Ascending aorta (tissue), 2 donors: ENCODE results near the gene CNTN5. TPM values are rescaled to one million over a fixed set of nuclear protein-coding genes. Genes with fewer than 3 reads are reported as not detected.

Experiments
- DNase-seq, 2 donors: peaks; one replicate each; pipeline ENCODE4 v3.0.0-alpha.2; 2019; ENCODE audit warnings: low spot score in 2 of 2
- H3K27ac ChIP-seq, 2 donors: fragments of 200-600 bp; sonication (generic); one replicate each; pipeline ENCODE4 v1.5.1; 2016 to 2017; ENCODE audit warnings: mild to moderate bottlenecking in 1 of 2
- H3K27me3 ChIP-seq: fragments of 200-600 bp; sonication (generic); one replicate; pipeline ENCODE4 v1.5.1; 2017
- H3K36me3 ChIP-seq, 2 donors: fragments of 200-600 bp; sonication (generic); one replicate each; pipeline ENCODE4 v1.5.1; 2016
- H3K4me1 ChIP-seq, 2 donors: fragments of 200-600 bp; sonication (generic); one replicate each; pipeline ENCODE4 v1.5.1; 2016 to 2017; ENCODE audit warnings: mild to moderate bottlenecking in 1 of 2
- H3K4me3 ChIP-seq, 2 donors: fragments of 200-600 bp; sonication (generic); one replicate each; pipeline ENCODE4 v1.5.1; 2016 to 2017; ENCODE audit warnings: mild to moderate bottlenecking in 1 of 2
- H3K9me3 ChIP-seq, 2 donors: fragments of 200-600 bp; sonication (generic); one replicate each; pipeline ENCODE4 v1.5.1; 2016
- CTCF ChIP-seq, 3 experiments: fragments of 200-600 bp in 2 of 3; fragments of 450-650 bp in 1 of 3; sonication (generic) in 2 of 3; IDR thresholded peaks; one replicate each; pipeline ENCODE4 v1.5.1; 2016 to 2019; ENCODE audit warnings: antibody characterized with exemption in 3 of 3, mild to moderate bottlenecking in 1 of 3, moderate library complexity in 1 of 3
- intact Hi-C: fragments of 100-400 bp; cut with DNase I; formaldehyde crosslinking; loops from one replicate; pipeline ENCODE4 v1.15.1; 2023
- total RNA-seq: library from RNA; depleted of rRNA; stranded (reverse); fragments of >200 nt; gene quantifications from one replicate; pipeline ENCODE4 v1.1.0, GENCODE V29; 2016

Gene CNTN5
- total RNA-seq, 1 donor from 2014 or later = 3.6 TPM

- Histone ChIP-seq H3K36me3 (no peaks in the 10 kb centered on the region), H3K4me1 (no peaks in the 10 kb centered on the region), H3K27me3 (no peaks in the 10 kb centered on the region), H3K27ac (no peak overlapping the region), H3K4me3 (no peak overlapping the region), H3K9me3 (no peaks in the 10 kb centered on the region)
- no peak for DNase-seq
- intact Hi-C loops = no loop called here
- no peak for TF ChIP-seq CTCF (IDR thresholded peaks at IDR 0.05)
Measured at GRCh38 chr11:100338144-100338840, 1317.5 kb downstream of the CNTN5 start.

- no peaks in the 10 kb centered on the region for H3K9me3 ChIP-seq
- intact Hi-C loops = no loop called here
- no peaks in the 10 kb centered on the region for H3K27me3 ChIP-seq
- no peak overlapping the region for H3K4me3 ChIP-seq
- no peak for DNase-seq
- H3K4me1 ChIP-seq = no peaks in the 10 kb centered on the region
- H3K27ac ChIP-seq = no peak overlapping the region
- no peaks in the 10 kb centered on the region for H3K36me3 ChIP-seq
- no peak for TF ChIP-seq CTCF (IDR thresholded peaks at IDR 0.05)
Measured at GRCh38 chr11:100340466-100341319, 1319.9 kb downstream of the CNTN5 start.

- Histone ChIP-seq H3K4me1 (no peaks in the 10 kb centered on the region), H3K27me3 (no peaks in the 10 kb centered on the region), H3K36me3 (no peaks in the 10 kb centered on the region), H3K9me3 (no peaks in the 10 kb centered on the region), H3K4me3 (no peak overlapping the region), H3K27ac (no peak overlapping the region)
- intact Hi-C loops = no loop called here
- DNase-seq = no peak
- no peak for TF ChIP-seq CTCF (IDR thresholded peaks at IDR 0.05)
Measured at GRCh38 chr11:100353083-100353482, 1332.3 kb downstream of the CNTN5 start.

DNA sequence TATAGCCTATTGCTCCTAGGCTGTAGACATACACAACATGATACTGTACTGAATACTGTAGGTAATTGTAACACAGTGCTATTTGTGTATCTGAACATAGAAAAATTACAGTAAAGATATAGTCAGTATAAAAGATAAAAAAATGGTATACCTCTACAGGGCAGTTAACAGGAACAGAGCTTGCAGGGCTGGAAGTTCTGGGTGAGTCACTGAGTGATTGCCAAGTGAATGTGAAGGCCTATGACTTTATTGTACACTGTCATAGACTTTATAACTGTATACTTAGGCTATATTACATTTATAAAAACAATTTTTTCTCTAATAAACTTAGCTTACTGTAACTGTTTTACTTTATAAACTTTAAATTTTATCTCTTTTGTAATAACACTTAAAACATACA, 1334.0 kb downstream of the CNTN5 start:
- H3K4me3 ChIP-seq = no peak overlapping the region
- no peak for TF ChIP-seq CTCF (IDR thresholded peaks at IDR 0.05)
- no peak for DNase-seq
- H3K9me3 ChIP-seq = no peaks in the 10 kb centered on the region
- no peaks in the 10 kb centered on the region for H3K4me1 ChIP-seq
- intact Hi-C loops = no loop called here
- H3K27ac ChIP-seq = no peak overlapping the region
- H3K36me3 ChIP-seq = no peaks in the 10 kb centered on the region
- H3K27me3 ChIP-seq = no peaks in the 10 kb centered on the region

GRCh38 chr11:100356035-100356434, 1335.3 kb downstream of the CNTN5 start:
- Histone ChIP-seq H3K27me3 (no peaks in the 10 kb centered on the region), H3K9me3 (peaks cover 0 to 4% of the 10 kb centered on the region in 2 donors), H3K4me3 (no peak overlapping the region), H3K27ac (no peak overlapping the region), H3K4me1 (no peaks in the 10 kb centered on the region), H3K36me3 (no peaks in the 10 kb centered on the region)
- intact Hi-C loops = no loop called here
- DNase-seq = no peak
- TF ChIP-seq CTCF (IDR thresholded peaks at IDR 0.05) = no peak
